H1 (cell line): ENCODE measurements around the gene ARAP3. TPM values are rescaled to one million over a fixed set of nuclear protein-coding genes. Genes with fewer than 3 reads are reported as not detected.

ENCODE experiments used
- CTCF ChIA-PET: fragments of 300-600 bp; sonication (Branson Sonifier 250); formaldehyde crosslinking; loops from one replicate; lab custom pipeline; 2021; ENCODE audit not compliant: partially characterized antibody; lab: Charles Lee
- POLR2A ChIA-PET: fragments of 300-600 bp; sonication (Branson Sonifier 250); formaldehyde crosslinking; loops from one replicate; lab custom pipeline; 2021; ENCODE audit warnings: inconsistent platforms; ENCODE audit not compliant: partially characterized antibody; lab: Charles Lee
- DNase-seq, 2 experiments: peaks; one replicate each; pipeline versions ENCODE4 v3.0.0 to v3.0.0-alpha.2; 2010 to 2022; ENCODE audit warnings: low spot score in 2 of 2, low read depth in 1 of 2, mixed read lengths in 1 of 2
- FAIRE-seq: peaks from 2 replicates; lab custom pipeline; 2011; peaks lifted over from hg19 to GRCh38; lab: Jason Lieb, UNC
- H2AFZ ChIP-seq: 2 replicates; pipeline ENCODE4 v1.8.1; 2012; ENCODE audit warnings: low read length, inconsistent platforms
- H2AK5ac ChIP-seq: 2 replicates; pipeline ENCODE4 v1.6.1; 2013; ENCODE audit warnings: low read depth, low read length
- H2BK120ac ChIP-seq: replicated peaks from 2 replicates; pipeline ENCODE3; 2013; ENCODE audit warnings: low read depth, low read length, inconsistent platforms
- H2BK12ac ChIP-seq: 2 replicates; pipeline ENCODE4 v1.6.1; 2013; ENCODE audit warnings: low read depth, low read length
- H2BK15ac ChIP-seq: 2 replicates; pipeline ENCODE4 v1.6.1; 2013; ENCODE audit warnings: low read length
- H2BK20ac ChIP-seq: 2 replicates; pipeline ENCODE4 v1.6.1; 2013; ENCODE audit warnings: low read length
- H2BK5ac ChIP-seq: 2 replicates; pipeline ENCODE4 v1.6.1; 2013; ENCODE audit warnings: low read depth, low read length
- H3K14ac ChIP-seq: 2 replicates; pipeline ENCODE4 v1.6.1; 2013; ENCODE audit warnings: inconsistent platforms; ENCODE audit not compliant: insufficient read length
- H3K18ac ChIP-seq: 2 replicates; pipeline ENCODE4 v1.6.1; 2013; ENCODE audit warnings: low read length; ENCODE audit errors: extremely low read depth
- H3K23ac ChIP-seq: 2 replicates; pipeline ENCODE4 v1.6.1; 2013; ENCODE audit warnings: inconsistent platforms; ENCODE audit not compliant: insufficient read length
- H3K23me2 ChIP-seq: 2 replicates; pipeline ENCODE4 v1.6.1; 2013; ENCODE audit warnings: low read depth, low read length
- H3K27ac ChIP-seq: 2 replicates; pipeline ENCODE4 v1.6.1; 2011; ENCODE audit warnings: low read depth, low read length, inconsistent platforms
- H3K27me3 ChIP-seq, 4 experiments: replicated peaks in 1 of 4; 1 replicate in 1 of 4; 2 replicates in 3 of 4; pipeline versions ENCODE4 v1.6.1 to v1.8.1; 2011 to 2013; ENCODE audit warnings: low read length in 3 of 4, mild to moderate bottlenecking in 3 of 4, inconsistent platforms in 2 of 4, mixed read lengths in 2 of 4, moderate library complexity in 1 of 4; ENCODE audit not compliant: control insufficient read depth in 3 of 4, insufficient read depth in 3 of 4; ENCODE audit errors: extremely low read depth in 1 of 4
- H3K36me3 ChIP-seq, 4 experiments: 2 replicates each; pipeline versions ENCODE4 v1.6.1 to v1.8.1; 2011 to 2013; ENCODE audit warnings: mild to moderate bottlenecking in 4 of 4, low read length in 3 of 4, moderate library complexity in 2 of 4, control low read depth in 1 of 4, inconsistent platforms in 1 of 4; ENCODE audit not compliant: insufficient read depth in 4 of 4, control insufficient read depth in 2 of 4
- H3K4ac ChIP-seq: replicated peaks from 2 replicates; pipeline ENCODE3; 2013; ENCODE audit warnings: low read length, low read depth, mixed read lengths, inconsistent platforms; ENCODE audit not compliant: insufficient read length
- H3K4me1 ChIP-seq, 4 experiments: replicated peaks in 1 of 4; 1 replicate in 1 of 4; 2 replicates in 3 of 4; pipeline versions ENCODE4 v1.6.1 to v1.8.1; 2011 to 2013; ENCODE audit warnings: low read length in 3 of 4, inconsistent platforms in 2 of 4, mixed read lengths in 1 of 4; ENCODE audit not compliant: insufficient read depth in 4 of 4, control insufficient read depth in 3 of 4
- H3K4me2 ChIP-seq, 2 experiments: 2 replicates each; pipeline versions ENCODE4 v1.6.1 to v1.8.1; 2011 to 2013; ENCODE audit warnings: low read depth in 2 of 2, low read length in 2 of 2, control low read depth in 1 of 2, inconsistent platforms in 1 of 2, mild to moderate bottlenecking in 1 of 2; ENCODE audit not compliant: insufficient read depth in 1 of 2
- H3K4me3 ChIP-seq, 4 experiments: fragments of 200-600, 300-600 bp in 1 of 4; sonication (generic), shearing (Covaris generic), sonication (Bioruptor Twin) in 1 of 4; 2 replicates each; pipeline versions ENCODE4 v1.5.1 to v1.8.1; 2011 to 2016; ENCODE audit warnings: low read length in 4 of 4, low read depth in 3 of 4, control low read depth in 2 of 4, inconsistent platforms in 2 of 4, mild to moderate bottlenecking in 2 of 4, mixed read lengths in 1 of 4, moderate library complexity in 1 of 4; ENCODE audit not compliant: insufficient read depth in 2 of 4; ENCODE audit errors: extremely low read depth in 1 of 4
- H3K56ac ChIP-seq: replicated peaks from 2 replicates; pipeline ENCODE3; 2013; ENCODE audit warnings: low read depth, mild to moderate bottlenecking, mixed read lengths, low read length, inconsistent platforms; ENCODE audit not compliant: insufficient read length
- H3K79me1 ChIP-seq: 2 replicates; pipeline ENCODE4 v1.6.1; 2013; ENCODE audit warnings: low read depth, low read length, control low read depth
- H3K79me2 ChIP-seq, 2 experiments: 2 replicates each; pipeline versions ENCODE4 v1.6.1 to v1.8.1; 2012 to 2013; ENCODE audit warnings: low read length in 2 of 2, mild to moderate bottlenecking in 2 of 2, inconsistent platforms in 1 of 2; ENCODE audit not compliant: insufficient read depth in 2 of 2, control insufficient read depth in 1 of 2
- H3K9ac ChIP-seq, 4 experiments: replicated peaks in 1 of 4; 1 replicate in 1 of 4; 2 replicates in 3 of 4; pipeline versions ENCODE4 v1.6.1 to v1.8.1; 2011 to 2013; ENCODE audit warnings: low read depth in 3 of 4, low read length in 3 of 4, control low read depth in 2 of 4, mild to moderate bottlenecking in 2 of 4, moderate library complexity in 2 of 4, inconsistent platforms in 1 of 4; ENCODE audit errors: extremely low read depth in 1 of 4
- H3K9me3 ChIP-seq, 2 experiments: 2 replicates each; pipeline versions ENCODE4 v1.6.1 to v1.8.1; 2012 to 2013; ENCODE audit warnings: mild to moderate bottlenecking in 2 of 2, moderate library complexity in 2 of 2, control low read depth in 1 of 2, inconsistent platforms in 1 of 2, low read depth in 1 of 2, low read length in 1 of 2, mixed read lengths in 1 of 2; ENCODE audit not compliant: insufficient read depth in 2 of 2
- H4K20me1 ChIP-seq, 2 experiments: replicated peaks in 1 of 2; 2 replicates each; pipeline versions ENCODE3 to v1.8.1; 2011 to 2013; ENCODE audit warnings: inconsistent platforms in 2 of 2, low read length in 2 of 2, mild to moderate bottlenecking in 1 of 2; ENCODE audit not compliant: insufficient read depth in 2 of 2, control insufficient read depth in 1 of 2
- H4K5ac ChIP-seq: 2 replicates; pipeline ENCODE4 v1.6.1; 2013; ENCODE audit warnings: low read length, low read depth, mixed read lengths, inconsistent platforms; ENCODE audit not compliant: insufficient read length
- H4K8ac ChIP-seq: 2 replicates; pipeline ENCODE4 v1.8.0; 2013; ENCODE audit warnings: mild to moderate bottlenecking, moderate library complexity, low read length, inconsistent platforms; ENCODE audit not compliant: insufficient read depth; ENCODE audit errors: extremely low read depth
- H4K91ac ChIP-seq: replicated peaks from 2 replicates; pipeline ENCODE3; 2013; ENCODE audit warnings: low read length, mixed read lengths, inconsistent platforms; ENCODE audit not compliant: insufficient read length
- BACH1 ChIP-seq: IDR thresholded peaks from 2 replicates; pipeline ENCODE4 v1.6.1; 2012; ENCODE audit warnings: low read length, improper control_type of control experiment
- EGR1 ChIP-seq: IDR thresholded peaks from 2 replicates; pipeline ENCODE4 v1.6.1; 2011; ENCODE audit warnings: low read depth, low read length, borderline replicate concordance
- GTF2F1 ChIP-seq: IDR thresholded peaks from 2 replicates; pipeline ENCODE4 v1.6.1; 2012; ENCODE audit warnings: low read depth, low read length, improper control_type of control experiment, borderline replicate concordance
- KDM4A ChIP-seq: IDR thresholded peaks from one replicate; pipeline ENCODE4 v1.7.1; 2012; ENCODE audit warnings: low read depth, mild to moderate bottlenecking, moderate library complexity, low read length, inconsistent platforms; ENCODE audit not compliant: severe bottlenecking
- MAFK ChIP-seq: IDR thresholded peaks from 2 replicates; pipeline ENCODE4 v1.6.1; 2012; ENCODE audit warnings: low read depth, mild to moderate bottlenecking, improper control_type of control experiment, low read length
- NANOG ChIP-seq: IDR thresholded peaks from 2 replicates; pipeline ENCODE4 v1.6.1; 2011; ENCODE audit warnings: low read length, low read depth, mild to moderate bottlenecking, inconsistent platforms; ENCODE audit not compliant: insufficient read depth, poor library complexity, severe bottlenecking
- PHF8 ChIP-seq: fragments of 200-600 bp; sonication (generic); conservative IDR thresholded peaks from 2 replicates; pipeline ENCODE4 v1.7.1; 2012; ENCODE audit warnings: low read depth, mild to moderate bottlenecking, inconsistent platforms, low read length, moderate library complexity
- RAD21 ChIP-seq, 2 experiments: IDR thresholded peaks in 1 of 2; conservative IDR thresholded peaks in 1 of 2; 2 replicates each; pipeline ENCODE4 v1.6.1; 2011; ENCODE audit warnings: low read depth in 2 of 2, low read length in 2 of 2, improper control_type of control experiment in 1 of 2, inconsistent platforms in 1 of 2, mild to moderate bottlenecking in 1 of 2, moderate library complexity in 1 of 2
- WGBS, 2 experiments: shearing (Covaris generic) in 1 of 2; methylation state at CpG; one replicate each; pipeline versions ENCODE4 v1.1.6 to v1.1.7; 2013 to 2015; ENCODE audit warnings: low lambda C conversion rate in 2 of 2, mixed read lengths in 2 of 2, inconsistent platforms in 1 of 2, low coverage in 1 of 2, missing lambda C conversion rate in 1 of 2; ENCODE audit not compliant: insufficient replicate concordance in 2 of 2, insufficient coverage in 1 of 2, insufficient read length in 1 of 2; ENCODE audit errors: extremely low coverage in 1 of 2, missing lambda C conversion rate in 1 of 2; 5-methylcytosine and 5-hydroxymethylcytosine counted together
- polyA plus RNA-seq, 7 experiments: library from polyadenylated mRNA; depleted of rRNA in 3 of 7; stranded (reverse) in 5 of 7; unstranded in 2 of 7; fragments of >200 nt in 5 of 7; fragments of 200-250 nt in 2 of 7; gene quantifications; 1 replicate in 5 of 7; 2 replicates in 1 of 7; 4 replicates in 1 of 7; pipeline versions ENCODE4 v1.2.1 to v1.2.3, GENCODE V29; 2011 to 2013; ENCODE audit warnings: missing spikeins in 2 of 7, mixed read lengths in 2 of 7
- total RNA-seq: library from RNA; stranded (reverse); fragmentation: NEBNext Ultra II Directional; extraction: Animal tissue kit (Norgen Biotek cat#: 25700); gene quantifications from 2 replicates; pipeline ENCODE4 v1.2.1, GENCODE V29; 2021
- TF ChIP-seq, protein P1 (sequence below), 3 experiments: IDR thresholded peaks; 1 replicate in 2 of 3; 2 replicates in 1 of 3; pipeline versions ENCODE4 v1.5.1 to v1.6.1; 2011; ENCODE audit warnings: low read length in 3 of 3, mild to moderate bottlenecking in 3 of 3, inconsistent platforms in 2 of 3, low read depth in 1 of 3, moderate library complexity in 1 of 3; ENCODE audit not compliant: insufficient read depth in 1 of 3; ENCODE audit errors: control extremely low read depth in 1 of 3

ARAP3 gene
- total and polyA plus RNA-seq, 2 of the 8 experiments (the other 6 are each of a cell fraction or from before 2014, with no cell fraction given): 14.4 to 48.6 TPM

DNA sequence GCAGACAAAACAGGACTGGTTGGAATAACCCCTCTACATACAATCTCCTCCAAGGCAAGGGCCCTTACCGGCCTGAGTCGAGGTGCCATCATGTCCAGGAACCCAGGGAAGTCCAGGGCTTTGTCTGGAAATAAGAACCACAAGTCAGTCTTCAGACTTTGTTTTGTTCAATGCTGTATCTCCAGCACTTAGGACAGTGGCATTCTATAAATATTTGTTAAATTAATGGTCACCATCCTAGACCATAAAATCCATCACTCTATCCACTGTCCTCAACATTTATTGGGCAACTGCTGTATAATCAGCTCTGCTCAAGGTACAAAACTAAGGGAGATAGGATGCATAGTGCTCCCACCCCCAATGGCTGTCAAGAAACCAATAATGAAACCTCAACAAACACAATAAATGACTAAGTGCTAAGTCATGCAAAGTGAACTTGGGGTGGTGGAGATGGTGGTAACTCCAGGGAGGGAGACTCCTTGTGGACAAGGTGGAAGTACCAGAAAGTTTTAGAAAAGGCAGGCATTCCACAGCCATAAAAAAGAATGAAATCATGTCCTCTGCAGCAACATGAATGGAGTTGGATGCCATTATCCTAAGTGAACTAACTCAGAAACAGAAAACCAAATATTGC lies 40.3 kb downstream of the ARAP3 start:
- Histone ChIP-seq H3K4me3 (no peak overlapping the region), H2AK5ac (no peak overlapping the region), H3K4ac (no peak overlapping the region), H2BK20ac (no peak overlapping the region), H2BK12ac (no peak overlapping the region), H4K91ac (no peak overlapping the region), H3K27ac (no peak overlapping the region), H3K9ac (no peak overlapping the region), H2BK5ac (no peak overlapping the region), H3K79me1 (no peaks in the 10 kb centered on the region), H4K20me1 (peaks cover 0 to 10% of the 10 kb centered on the region in 2 experiments), H3K9me3 (no peaks in the 10 kb centered on the region), H3K4me2 (no peak overlapping the region), H3K23me2 (peaks cover 11% of the 10 kb centered on the region; the same call in 1 of the 2 replicates), H2AFZ (no peak overlapping the region), H3K18ac (no peak overlapping the region), H3K14ac (no peak overlapping the region), H4K5ac (no peak overlapping the region), H3K23ac (no peak overlapping the region), H3K27me3 (peaks cover 0 to 4% (median 0%) of the 10 kb centered on the region in 4 experiments; a peak in 1 of 7 replicates), H3K36me3 (peaks cover 3 to 25% (median 3%) of the 10 kb centered on the region in 4 experiments; a peak in 4 of 8 replicates), H2BK120ac (no peak overlapping the region), H2BK15ac (no peak overlapping the region), H4K8ac (no peak overlapping the region), H3K4me1 (no peaks in the 10 kb centered on the region; a peak in 3 of 7 replicates), H3K56ac (no peak overlapping the region), H3K79me2 (no peaks in the 10 kb centered on the region)
- POLR2A ChIA-PET: interaction anchor here (1.4 to 1.8 kb wide), 3 partner anchors 10 to 25 kb away, joined by 3 to 11 read pairs (median 6); partner anchors contain the start of genes DIAPH1 and FCHSD1
- DNase-seq: no peak
- CTCF ChIA-PET: interaction anchor here (0.6 to 2.9 kb wide), 13 partner anchors 9 to 118 kb away, joined by 3 to 17 read pairs (median 4); partner anchors contain the start of gene FCHSD1
- WGBS, 2 experiments: 80% methylated on average over 2 of the region's 2 CpGs; no CpG with 5 or more reads in 1 of the 2 experiments
- TF ChIP-seq NANOG: no peak
- TF ChIP-seq, protein P1, sequence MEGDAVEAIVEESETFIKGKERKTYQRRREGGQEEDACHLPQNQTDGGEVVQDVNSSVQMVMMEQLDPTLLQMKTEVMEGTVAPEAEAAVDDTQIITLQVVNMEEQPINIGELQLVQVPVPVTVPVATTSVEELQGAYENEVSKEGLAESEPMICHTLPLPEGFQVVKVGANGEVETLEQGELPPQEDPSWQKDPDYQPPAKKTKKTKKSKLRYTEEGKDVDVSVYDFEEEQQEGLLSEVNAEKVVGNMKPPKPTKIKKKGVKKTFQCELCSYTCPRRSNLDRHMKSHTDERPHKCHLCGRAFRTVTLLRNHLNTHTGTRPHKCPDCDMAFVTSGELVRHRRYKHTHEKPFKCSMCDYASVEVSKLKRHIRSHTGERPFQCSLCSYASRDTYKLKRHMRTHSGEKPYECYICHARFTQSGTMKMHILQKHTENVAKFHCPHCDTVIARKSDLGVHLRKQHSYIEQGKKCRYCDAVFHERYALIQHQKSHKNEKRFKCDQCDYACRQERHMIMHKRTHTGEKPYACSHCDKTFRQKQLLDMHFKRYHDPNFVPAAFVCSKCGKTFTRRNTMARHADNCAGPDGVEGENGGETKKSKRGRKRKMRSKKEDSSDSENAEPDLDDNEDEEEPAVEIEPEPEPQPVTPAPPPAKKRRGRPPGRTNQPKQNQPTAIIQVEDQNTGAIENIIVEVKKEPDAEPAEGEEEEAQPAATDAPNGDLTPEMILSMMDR (IDR thresholded peaks at IDR 0.05; ENCODE audit: control extremely low read depth in 1 of 3, insufficient read depth in 1 of 3, low read depth in 1 of 3, low read length in 3 of 3): peak in 2 of 3 experiments; percentile 14 to 17; a peak in 2 of 4 replicates
- peak; percentile 76 for TF ChIP-seq BACH1
- no peak for TF ChIP-seq EGR1
- no peak for TF ChIP-seq KDM4A
- TF ChIP-seq MAFK: peak; percentile 28; the same call in 1 of the 2 replicates
- no peak for TF ChIP-seq RAD21 (IDR thresholded peaks at IDR 0.05 in 1 of 2, conservative IDR thresholded peaks at IDR 0.05 in 1 of 2; ENCODE audit: low read depth in 2 of 2, low read length in 2 of 2)
- TF ChIP-seq PHF8: no peak
- no peak for TF ChIP-seq GTF2F1
- peak; percentile 55 for FAIRE-seq
